GM12891 (cell line): ENCODE data around the gene EXT2.

Experiments
- POLR2A ChIP-seq: IDR thresholded peaks from 2 replicates; pipeline ENCODE4 v1.6.1; 2011; ENCODE audit warnings: low read depth, low read length, control low read depth
- POLR2AphosphoS5 ChIP-seq: IDR thresholded peaks from 2 replicates; pipeline ENCODE4 v1.6.1; 2011; ENCODE audit warnings: low read depth, low read length, control low read depth
- TAF1 ChIP-seq: IDR thresholded peaks from 2 replicates; pipeline ENCODE4 v1.6.1; 2011; ENCODE audit warnings: low read depth, low read length, control low read depth

GRCh38 chr11:44112091-44112821, 16.8 kb downstream of the EXT2 start:
- TF ChIP-seq POLR2A (no peak), TAF1 (no peak), POLR2AphosphoS5 (no peak)
